Measurements from ENCODE around the gene TVP23B.
A peak's percentile ranks its signal among the peaks of the same experiment; 100 is the strongest.
"Not testable (repeated sequence)": the region's sequence is repeated elsewhere in the genome, so short reads cannot be mapped to it uniquely, and the experiment has no call there.

Gene TVP23B

DNA sequence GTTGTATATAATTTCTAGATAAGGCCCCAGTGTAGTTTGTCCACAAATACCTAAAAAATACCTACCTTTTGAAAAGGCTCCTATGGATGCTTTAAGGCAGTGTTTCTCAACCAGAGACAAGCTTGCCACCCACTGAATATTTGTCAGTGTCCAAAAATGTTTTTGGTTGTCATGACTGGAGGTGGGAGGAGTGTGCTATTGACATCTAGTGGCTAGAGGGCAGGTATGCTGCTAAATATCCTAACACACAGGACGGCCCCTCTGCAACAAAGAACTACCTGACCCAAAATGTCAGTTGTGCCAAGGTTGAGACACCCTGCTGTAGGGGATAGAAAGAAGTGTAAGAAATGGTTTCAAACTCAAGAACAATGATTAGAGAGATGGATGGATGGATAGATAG lies 10.4 kb downstream of the TVP23B start:
- DNase-seq (ENCODE audit: low read depth in 2 of 2, low spot score in 1 of 2): not testable (repeated sequence)

DNA sequence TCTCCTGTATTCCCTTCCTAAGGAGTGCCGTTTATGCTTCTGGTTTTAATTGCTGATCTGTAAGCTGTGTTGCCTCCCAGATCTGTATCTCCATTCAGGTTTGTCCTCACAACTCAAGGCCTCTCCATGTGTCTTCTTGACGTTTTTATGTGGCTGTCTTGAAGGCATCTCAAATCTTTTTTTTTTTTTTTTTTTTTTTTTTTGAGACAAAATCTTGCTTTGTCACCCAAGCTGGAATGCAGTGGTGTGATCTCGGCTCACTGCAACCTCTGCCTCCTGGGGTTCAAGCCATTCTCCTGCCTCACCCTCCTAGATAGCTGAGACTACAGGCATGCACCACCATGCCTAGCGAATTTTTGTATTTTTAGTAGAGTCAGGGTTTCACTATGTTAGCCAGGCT lies 13.9 kb downstream of the TVP23B start:
- DNase-seq (ENCODE audit: low read depth in 2 of 2, low spot score in 1 of 2): not testable (repeated sequence)

DNA sequence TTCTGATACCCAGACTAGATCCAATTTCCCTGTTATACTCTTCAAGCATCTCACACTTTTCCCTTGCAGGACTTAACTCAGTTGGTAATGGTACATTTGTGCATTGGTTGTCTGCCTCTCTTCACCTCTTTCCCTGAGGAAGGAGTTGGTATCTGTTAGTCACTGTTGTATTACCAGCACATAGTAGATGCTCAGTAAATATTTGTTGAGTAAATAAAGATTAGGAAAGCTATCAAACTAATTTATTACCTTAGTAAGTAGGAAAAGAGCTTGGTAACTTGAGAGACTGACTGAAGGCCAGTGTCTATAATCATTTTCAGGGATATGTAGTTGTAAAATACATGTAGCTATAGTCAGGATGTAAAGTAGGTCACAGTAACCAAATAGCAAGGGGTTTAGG lies 15.9 kb downstream of the TVP23B start:
- DNase-seq (ENCODE audit: low read depth in 2 of 2, low spot score in 1 of 2): not testable (repeated sequence)

DNA sequence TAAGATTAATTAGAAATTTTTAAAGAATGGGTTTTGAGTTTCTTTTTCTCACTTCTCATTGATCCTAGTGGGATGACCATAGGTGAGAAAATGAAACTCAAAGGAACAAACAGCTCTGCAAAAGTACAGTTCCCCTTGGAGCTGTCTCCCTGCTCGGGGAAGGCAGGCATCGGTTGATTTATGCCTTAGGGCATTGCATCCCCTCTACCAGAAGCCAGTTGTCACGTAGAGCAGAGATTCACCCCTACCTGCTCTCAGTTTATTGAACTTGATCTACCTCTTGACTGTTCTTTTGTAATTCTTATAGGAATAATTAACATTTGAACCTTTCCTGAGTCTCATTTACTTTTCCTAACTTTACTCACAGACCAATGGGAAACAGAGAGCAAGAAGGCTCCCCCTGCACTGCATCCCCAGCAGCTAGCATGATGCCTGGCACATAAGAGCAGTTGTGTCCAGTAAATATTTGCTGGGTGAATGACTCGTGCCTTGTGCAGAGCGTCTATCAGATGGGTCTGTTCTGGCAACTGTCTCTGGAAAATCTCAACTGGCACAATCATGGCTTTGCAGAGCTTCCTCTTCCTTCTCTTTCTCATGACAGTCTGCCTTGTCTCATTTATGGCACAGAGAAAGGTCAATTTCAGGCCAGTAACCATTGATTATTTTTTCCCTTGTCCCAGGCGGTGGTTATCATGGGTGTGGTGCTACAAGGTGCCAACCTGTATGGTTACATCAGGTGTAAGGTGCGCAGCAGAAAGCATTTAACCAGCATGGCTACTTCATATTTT lies 22.7 kb downstream of the TVP23B start:
- DNase-seq (ENCODE audit: low read depth in 2 of 2, low spot score in 1 of 2): not testable (repeated sequence)

DNA sequence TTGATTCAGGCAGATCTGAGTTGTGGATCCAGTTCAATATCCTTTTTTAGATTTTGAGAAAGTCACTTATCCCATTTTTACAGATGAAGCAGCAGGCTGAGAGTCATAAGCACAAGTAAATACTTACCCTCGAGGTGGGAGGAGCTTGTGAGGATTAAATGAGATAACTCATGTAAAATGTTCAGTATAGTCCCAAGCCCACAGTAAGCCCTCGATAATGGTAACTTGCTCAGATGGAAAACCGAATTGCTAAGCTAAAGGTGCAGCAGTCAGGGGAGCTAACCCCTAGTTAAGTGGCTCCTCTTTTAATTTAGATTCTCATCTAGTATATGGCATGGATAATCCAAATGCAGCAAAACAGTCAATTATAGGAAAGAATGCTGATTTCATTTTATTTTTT lies 34.9 kb downstream of the TVP23B start:
- DNase-seq (ENCODE audit: low read depth in 2 of 2, low spot score in 1 of 2): not testable (repeated sequence)

DNA sequence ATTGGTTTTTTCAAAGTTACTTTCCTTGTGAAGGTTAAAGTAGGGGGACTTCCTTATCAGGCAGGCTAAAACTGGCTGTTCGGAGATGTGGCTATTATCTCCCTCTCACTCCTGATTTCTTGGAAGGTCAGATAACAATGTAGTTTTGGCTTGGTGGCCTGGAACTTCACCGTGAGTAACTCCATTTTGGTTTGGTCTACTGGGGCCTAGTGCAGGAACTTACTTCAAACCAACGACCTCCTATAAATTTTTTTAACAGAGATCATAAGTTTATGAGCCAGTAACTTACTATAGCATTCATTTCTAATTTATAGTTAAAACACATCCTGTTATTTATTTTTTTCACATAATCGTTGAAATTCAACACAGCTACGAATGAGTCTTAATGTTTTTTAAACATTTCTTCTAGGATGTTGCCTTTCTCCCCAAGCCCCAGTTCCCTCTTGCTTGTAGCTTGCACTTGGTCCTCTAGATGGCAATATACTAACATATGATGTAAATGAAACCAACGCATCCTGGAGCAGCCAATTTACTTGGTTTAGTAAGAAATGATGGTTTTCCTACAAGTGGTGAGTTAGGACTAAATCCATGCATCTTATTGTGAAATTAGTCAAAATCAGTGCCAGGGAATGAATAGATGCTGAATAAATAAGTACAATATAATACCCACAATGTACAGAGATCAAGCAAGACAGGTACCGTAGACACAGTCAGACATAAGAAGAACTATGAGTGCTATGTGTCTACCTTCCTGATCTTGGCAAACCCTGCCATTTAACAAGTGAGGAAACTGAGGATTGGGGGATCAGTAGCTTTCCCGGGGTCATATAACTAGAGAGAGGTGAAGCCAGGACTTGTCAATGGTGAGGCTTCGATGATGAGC lies 35.7 kb downstream of the TVP23B start:
- DNase-seq (ENCODE audit: low read depth in 2 of 2, low spot score in 1 of 2): not testable (repeated sequence)

DNA sequence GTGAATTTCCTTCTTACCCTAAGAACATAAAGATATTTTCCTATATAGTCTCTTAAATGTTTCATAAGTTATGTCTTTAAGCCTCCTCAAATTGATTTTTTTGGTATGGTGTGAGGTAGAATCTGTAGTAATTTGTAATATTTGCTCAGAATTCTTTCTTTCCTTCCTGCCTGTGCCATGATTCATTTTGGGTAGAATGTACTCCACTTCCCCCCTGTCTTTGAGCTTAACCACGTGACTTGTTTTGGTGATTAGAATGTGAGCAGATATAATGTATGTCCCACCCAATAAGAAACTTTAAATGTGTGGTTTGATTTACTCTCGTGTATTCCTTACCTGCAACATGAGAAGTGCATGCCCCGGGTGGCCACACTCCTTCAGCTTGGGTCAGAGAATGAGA lies 40.4 kb downstream of the TVP23B start:
- DNase-seq (ENCODE audit: low read depth in 2 of 2, low spot score in 1 of 2): not testable (repeated sequence)

DNA sequence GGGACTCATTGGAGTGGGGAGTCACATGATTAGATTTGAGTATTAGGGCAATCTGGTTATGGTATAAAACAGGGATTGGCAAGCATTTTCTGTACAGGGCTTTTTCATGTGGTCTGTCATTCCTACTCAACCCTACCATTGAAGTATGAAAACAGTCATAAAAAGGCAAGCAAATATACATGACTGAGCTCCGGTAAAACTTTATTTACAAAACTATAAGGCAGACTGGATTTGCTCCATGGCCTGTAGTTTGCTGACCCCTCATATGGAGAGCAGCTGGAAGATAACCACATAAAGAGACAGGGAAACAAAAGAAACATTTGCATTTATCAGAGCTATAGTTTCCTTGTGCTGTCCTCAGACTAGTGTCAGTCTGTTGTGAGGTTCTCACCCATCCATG lies 46.6 kb downstream of the TVP23B start:
- DNase-seq (ENCODE audit: low read depth in 2 of 2, low spot score in 1 of 2): not testable (repeated sequence)

DNA sequence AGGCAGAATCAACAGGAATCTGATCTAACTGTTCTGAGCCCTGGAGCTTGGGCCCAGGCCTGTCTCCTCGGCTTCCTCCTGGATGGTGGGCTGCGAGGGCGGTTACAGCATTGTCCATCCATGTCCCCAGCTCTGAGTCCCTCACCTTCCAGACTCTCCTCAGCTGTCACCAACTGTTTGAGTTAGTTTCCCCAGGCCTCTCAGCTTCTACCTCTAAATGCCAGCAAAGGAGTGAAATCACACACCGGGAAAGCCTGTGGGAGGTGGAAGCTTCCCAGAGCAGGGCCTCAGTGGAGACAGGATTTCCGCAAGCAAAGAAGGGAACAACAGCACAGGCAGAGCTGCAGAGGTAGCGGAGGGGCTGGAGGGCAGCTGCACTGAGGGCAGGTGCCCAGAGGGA lies 67.5 kb downstream of the TVP23B start:
- DNase-seq (ENCODE audit: low read depth in 2 of 2, low spot score in 1 of 2): no peak

DNA sequence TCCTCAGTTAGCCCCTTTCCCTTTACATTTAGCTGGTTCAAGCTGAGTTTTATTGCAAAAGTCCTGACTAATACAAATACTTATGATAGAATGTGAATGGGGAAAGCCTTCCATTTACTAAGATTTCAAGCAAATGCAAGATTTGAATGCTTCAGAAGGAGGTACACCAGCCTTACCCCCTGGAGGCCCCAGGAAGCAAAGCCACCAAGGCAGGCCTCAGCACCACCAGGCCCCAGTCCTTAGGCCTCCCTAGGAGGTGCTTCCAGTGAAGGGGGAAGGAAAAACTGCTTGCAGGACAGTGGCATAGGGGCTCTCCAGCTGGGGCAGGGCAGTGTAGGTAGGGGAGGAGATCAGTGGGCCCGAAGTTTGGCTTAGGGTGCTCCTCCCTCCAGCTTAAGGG lies 69.7 kb downstream of the TVP23B start:
- no peak for DNase-seq (ENCODE audit: low read depth in 2 of 2, low spot score in 1 of 2)

DNA sequence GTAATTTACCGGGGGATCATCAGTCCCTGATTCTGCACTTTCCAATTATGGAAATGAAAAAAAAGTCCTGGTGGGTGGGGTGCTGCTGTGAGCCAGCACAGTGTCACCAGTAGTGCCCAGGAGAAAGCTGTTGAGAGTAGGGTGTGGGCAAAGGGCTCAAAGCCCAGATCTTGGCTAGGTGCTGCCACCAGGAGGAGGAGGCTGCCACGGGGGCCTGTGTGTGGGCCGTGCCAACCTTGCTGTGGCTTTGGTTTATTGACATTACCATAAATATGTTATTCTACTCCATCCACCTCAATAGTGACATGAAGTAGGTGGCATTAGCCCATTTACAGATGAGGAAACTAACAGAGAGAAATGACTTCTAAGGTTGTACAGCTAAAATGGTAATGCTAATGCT lies 70.2 kb downstream of the TVP23B start:
- no peak for DNase-seq (ENCODE audit: low read depth in 2 of 2, low spot score in 1 of 2)

DNA sequence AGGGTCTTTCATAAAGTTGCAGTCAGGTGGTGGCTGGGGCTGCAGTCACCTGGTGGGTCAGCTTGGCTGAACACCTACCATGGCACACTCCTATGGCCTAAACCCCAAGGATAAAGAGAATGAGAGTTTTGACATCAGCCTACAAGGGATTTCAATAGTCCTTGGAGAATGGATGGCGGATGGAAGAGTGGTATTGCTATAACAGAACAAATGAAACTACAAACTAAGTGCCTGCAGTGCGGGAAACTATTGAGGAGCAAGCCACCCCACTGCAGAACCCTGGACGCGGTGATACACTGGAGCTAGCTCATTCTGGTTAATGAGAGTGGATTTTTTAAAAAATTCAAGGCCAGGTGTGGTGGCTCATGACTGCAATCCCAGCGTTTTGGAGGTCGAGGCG lies 74.0 kb downstream of the TVP23B start:
- DNase-seq (ENCODE audit: low read depth in 2 of 2, low spot score in 1 of 2): no peak

DNA sequence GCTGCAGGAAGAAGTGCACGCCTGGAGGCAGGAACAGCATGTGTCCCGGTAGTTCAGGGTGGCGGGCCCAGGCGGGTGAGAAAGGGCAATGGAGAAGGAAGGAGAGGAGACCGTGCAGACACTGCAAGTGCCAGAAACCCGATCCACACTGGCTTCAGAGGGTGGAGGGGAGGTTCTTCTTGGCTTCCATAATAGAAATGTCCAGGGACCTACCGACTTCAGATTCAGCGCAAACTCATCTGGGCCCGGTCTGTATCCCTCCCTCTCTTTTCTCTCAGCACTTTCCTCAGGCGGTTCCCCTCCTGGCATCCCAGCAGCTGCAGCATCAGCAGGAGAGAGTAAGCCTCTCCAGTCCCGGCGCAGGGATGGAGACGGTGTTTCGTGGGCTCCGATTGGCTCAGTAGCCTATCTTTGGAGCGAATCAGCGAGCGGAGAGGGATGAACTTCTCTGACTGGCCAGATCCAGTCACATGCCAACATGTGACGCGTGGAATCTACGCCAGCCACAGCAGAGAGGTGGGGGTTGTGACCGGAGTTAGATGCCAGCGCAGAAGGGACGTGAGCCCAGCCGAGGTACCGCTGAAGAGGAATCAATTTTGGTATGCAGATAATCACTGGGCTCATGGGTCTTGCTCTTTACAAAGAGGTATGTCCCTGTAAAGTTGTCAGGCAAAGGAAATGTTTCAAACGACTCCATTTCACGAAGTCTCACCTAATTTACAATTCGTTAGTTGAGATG lies 75.0 kb downstream of the TVP23B start:
- DNase-seq (ENCODE audit: low read depth in 2 of 2, low spot score in 1 of 2): peak; percentile 73 to 78

Data from stimulated activated CD8-positive, alpha-beta memory T cell treated with anti-CD3 and anti-CD28 coated beads, Interleukin-4, amount 100 ng/mL, for 1 hour (primary cell).